ENCODE measurements around the gene GTF2F2. TPM values are rescaled to one million over a fixed set of nuclear protein-coding genes. Genes with fewer than 3 reads are reported as not detected.

GTF2F2 gene
- polyA plus RNA-seq, 1 experiment = 7.9 TPM

DNA sequence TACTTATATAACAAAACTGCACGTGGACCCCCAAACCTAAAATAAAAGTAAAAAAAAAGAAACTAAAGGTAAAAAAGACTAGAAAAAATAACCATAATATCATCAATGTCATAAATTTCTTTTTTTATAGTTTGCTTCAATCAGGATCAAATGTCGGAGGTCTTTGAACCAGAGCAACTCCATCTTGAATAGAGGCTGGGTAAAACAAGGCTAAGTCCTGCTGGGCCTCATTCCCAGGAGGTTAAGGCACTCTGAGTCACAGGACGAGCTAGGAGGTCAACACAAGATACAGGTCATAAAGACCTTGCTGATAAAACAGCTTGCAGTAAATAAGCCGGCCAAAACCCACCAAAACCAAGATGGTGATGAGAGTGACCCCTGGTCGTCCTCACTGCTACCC is 196.7 kb downstream of the GTF2F2 start:
- Histone ChIP-seq H3K4me3 (ENCODE audit: low read depth, low read length) (no peak overlapping the region), H3K36me3 (ENCODE audit: control insufficient read depth, insufficient read depth, low read length) (no peaks in the 10 kb centered on the region), H3K27me3 (ENCODE audit: control insufficient read depth, insufficient read depth, low read length) (no peaks in the 10 kb centered on the region)
- TF ChIP-seq, protein P1, sequence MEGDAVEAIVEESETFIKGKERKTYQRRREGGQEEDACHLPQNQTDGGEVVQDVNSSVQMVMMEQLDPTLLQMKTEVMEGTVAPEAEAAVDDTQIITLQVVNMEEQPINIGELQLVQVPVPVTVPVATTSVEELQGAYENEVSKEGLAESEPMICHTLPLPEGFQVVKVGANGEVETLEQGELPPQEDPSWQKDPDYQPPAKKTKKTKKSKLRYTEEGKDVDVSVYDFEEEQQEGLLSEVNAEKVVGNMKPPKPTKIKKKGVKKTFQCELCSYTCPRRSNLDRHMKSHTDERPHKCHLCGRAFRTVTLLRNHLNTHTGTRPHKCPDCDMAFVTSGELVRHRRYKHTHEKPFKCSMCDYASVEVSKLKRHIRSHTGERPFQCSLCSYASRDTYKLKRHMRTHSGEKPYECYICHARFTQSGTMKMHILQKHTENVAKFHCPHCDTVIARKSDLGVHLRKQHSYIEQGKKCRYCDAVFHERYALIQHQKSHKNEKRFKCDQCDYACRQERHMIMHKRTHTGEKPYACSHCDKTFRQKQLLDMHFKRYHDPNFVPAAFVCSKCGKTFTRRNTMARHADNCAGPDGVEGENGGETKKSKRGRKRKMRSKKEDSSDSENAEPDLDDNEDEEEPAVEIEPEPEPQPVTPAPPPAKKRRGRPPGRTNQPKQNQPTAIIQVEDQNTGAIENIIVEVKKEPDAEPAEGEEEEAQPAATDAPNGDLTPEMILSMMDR (IDR thresholded peaks at IDR 0.05; ENCODE audit: insufficient read depth, low read depth, low read length) = no peak
- POLR2A ChIA-PET = no interaction called here
- no peak for DNase-seq (ENCODE audit: low read depth)
- CTCF ChIA-PET = no interaction called here

DNA sequence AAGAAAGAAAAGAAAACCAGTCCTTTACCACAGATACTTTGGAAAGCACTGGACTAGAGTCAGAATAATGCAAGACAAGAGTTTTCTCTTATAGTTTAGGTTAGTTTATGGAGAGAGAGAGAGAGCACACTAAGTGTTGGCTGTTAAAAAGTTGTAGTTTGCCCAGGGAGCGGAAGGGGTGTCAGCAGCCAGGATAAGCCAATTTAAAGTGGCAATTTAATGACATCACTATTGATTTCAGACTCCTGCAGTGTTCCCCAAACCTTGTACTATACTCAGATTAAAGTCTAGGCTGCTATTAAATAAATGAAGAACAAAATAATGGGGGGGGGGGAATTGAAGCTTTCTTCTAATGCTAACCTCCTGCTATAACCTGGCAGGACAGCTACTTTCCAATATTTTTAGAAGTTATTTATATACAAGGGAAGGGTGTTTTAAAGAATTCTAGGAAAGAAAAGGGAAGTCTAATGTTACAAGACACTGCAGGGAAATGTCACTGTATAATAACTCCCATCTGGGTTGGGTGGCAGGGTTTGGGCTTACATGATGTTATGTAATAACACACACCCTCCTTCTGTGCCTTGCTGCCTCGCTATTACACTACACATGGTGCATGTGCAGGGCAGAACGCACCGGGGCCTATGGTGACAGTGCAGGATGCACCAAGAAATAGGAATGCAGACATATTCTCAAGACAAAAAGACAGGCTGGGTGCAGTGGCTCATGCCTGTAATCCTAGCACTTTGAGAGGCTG is 200.7 kb downstream of the GTF2F2 start:
- CTCF ChIA-PET = interaction anchor here (0.9 kb wide), 1 partner anchor 11 kb away, joined by 3 read pairs; no protein-coding TSS in a partner anchor
- no peaks in the 10 kb centered on the region for H3K27me3 ChIP-seq (ENCODE audit: control insufficient read depth, insufficient read depth, low read length)
- DNase-seq (ENCODE audit: low read depth) = no peak

GRCh38 chr13:45325806-45326205 is 205.5 kb downstream of the GTF2F2 start:
- DNase-seq (ENCODE audit: low read depth) = peak; percentile 68
- ChIA-PET CTCF (interaction anchor here (0.8 to 1.5 kb wide), 2 partner anchors 16 to 281 kb away, joined by 3 to 7 read pairs; no protein-coding TSS in a partner anchor), POLR2A (interaction anchor here (0.5 to 1.0 kb wide), 2 partner anchors 11 to 12 kb away, joined by 3 to 5 read pairs; no protein-coding TSS in a partner anchor)

More for the DNA sequence above, 200.7 kb downstream of the GTF2F2 start:
- H3K4me3 ChIP-seq (ENCODE audit: low read depth, low read length) = no peak overlapping the region
- TF ChIP-seq, protein P1 (IDR thresholded peaks at IDR 0.05; ENCODE audit: insufficient read depth, low read depth, low read length) = no peak
- no peaks in the 10 kb centered on the region for H3K36me3 ChIP-seq (ENCODE audit: control insufficient read depth, insufficient read depth, low read length)
- POLR2A ChIA-PET = interaction anchor here (0.6 kb wide), 1 partner anchor 184 kb away, joined by 3 read pairs; no protein-coding TSS in a partner anchor

GRCh38 chr13:45327253-45327955 is 207.1 kb downstream of the GTF2F2 start:
- Histone ChIP-seq H3K36me3 (ENCODE audit: control insufficient read depth, insufficient read depth, low read length) (no peaks in the 10 kb centered on the region), H3K4me3 (ENCODE audit: low read depth, low read length) (no peak overlapping the region), H3K27me3 (ENCODE audit: control insufficient read depth, insufficient read depth, low read length) (no peaks in the 10 kb centered on the region)
- TF ChIP-seq, protein P1 (IDR thresholded peaks at IDR 0.05; ENCODE audit: insufficient read depth, low read depth, low read length) = no peak
- DNase-seq (ENCODE audit: low read depth) = no peak
- ChIA-PET POLR2A (no interaction called here), CTCF (interaction anchor here (1.6 kb wide), 1 partner anchor 281 kb away, joined by 3 read pairs; no protein-coding TSS in a partner anchor)

More at GRCh38 chr13:45325806-45326205, 205.5 kb downstream of the GTF2F2 start:
- H3K36me3 ChIP-seq (ENCODE audit: control insufficient read depth, insufficient read depth, low read length) = no peaks in the 10 kb centered on the region
- TF ChIP-seq, protein P1 (IDR thresholded peaks at IDR 0.05; ENCODE audit: insufficient read depth, low read depth, low read length) = 0 out of 2 replicates have a peak, but pooled peaks have one; percentile 1
- H3K27me3 ChIP-seq (ENCODE audit: control insufficient read depth, insufficient read depth, low read length) = no peaks in the 10 kb centered on the region
- no peak overlapping the region for H3K4me3 ChIP-seq (ENCODE audit: low read depth, low read length)

DNA sequence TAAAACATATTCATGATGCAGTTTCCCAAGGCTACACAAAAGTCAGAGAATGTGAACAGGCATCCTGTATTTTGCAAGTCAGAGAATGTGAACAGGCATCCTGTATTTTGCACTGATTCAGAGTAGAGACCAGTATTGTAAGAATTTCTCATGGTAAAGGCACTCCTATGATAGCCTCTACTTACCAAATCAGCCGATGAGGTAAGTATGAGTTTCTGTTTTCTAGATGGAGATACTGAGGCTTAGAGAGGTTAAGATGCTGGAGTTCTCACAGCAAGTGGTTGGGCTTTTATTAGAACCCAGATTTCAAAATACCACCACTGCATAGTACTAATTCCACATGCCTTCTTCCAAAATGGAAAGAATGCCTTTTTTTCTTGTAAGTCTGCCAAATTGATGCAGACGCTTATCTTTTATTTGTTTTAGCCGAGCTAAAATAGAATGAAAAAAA is 208.4 kb downstream of the GTF2F2 start:
- H3K4me3 ChIP-seq (ENCODE audit: low read depth, low read length) = no peak overlapping the region
- TF ChIP-seq, protein P1 (IDR thresholded peaks at IDR 0.05; ENCODE audit: insufficient read depth, low read depth, low read length) = no peak
- no peaks in the 10 kb centered on the region for H3K36me3 ChIP-seq (ENCODE audit: control insufficient read depth, insufficient read depth, low read length)
- ChIA-PET CTCF (interaction anchor here (1.6 kb wide), 1 partner anchor 282 kb away, joined by 3 read pairs; no protein-coding TSS in a partner anchor), POLR2A (interaction anchor here (0.6 to 1.4 kb wide), 4 partner anchors 9 to 1247 kb away, joined by 4 to 14 read pairs (median 8); no protein-coding TSS in a partner anchor)
- peak; percentile 74 for DNase-seq (ENCODE audit: low read depth)
- H3K27me3 ChIP-seq (ENCODE audit: control insufficient read depth, insufficient read depth, low read length) = no peaks in the 10 kb centered on the region
